Measurements from ENCODE around the gene SLC66A2.

SLC66A2 gene

GRCh38 chr18:79935499-79935898 is 16.0 kb downstream of the SLC66A2 start:
- DNase-seq: no peak

GRCh38 chr18:79935098-79935480 is 16.4 kb downstream of the SLC66A2 start:
- no peak for DNase-seq

GRCh38 chr18:79934311-79935097 is 16.9 kb downstream of the SLC66A2 start:
- peak; percentile 1 for DNase-seq

- DNase-seq: no peak
These were observed 17.7 kb downstream of the SLC66A2 start for GRCh38 chr18:79933765-79934164.

GRCh38 chr18:79932907-79933306 is 18.5 kb downstream of the SLC66A2 start:
- no peak for DNase-seq

GRCh38 chr18:79931475-79931874 is 20.0 kb downstream of the SLC66A2 start:
- peak; percentile 0 for DNase-seq

- no peak for DNase-seq
These were observed 21.3 kb downstream of the SLC66A2 start for GRCh38 chr18:79930020-79930642.

- DNase-seq: no peak
These were observed 22.9 kb downstream of the SLC66A2 start for GRCh38 chr18:79928563-79928960.

- peak; percentile 1 for DNase-seq
These were observed 23.6 kb downstream of the SLC66A2 start for GRCh38 chr18:79927607-79928562.

GRCh38 chr18:79926715-79927606 is 24.5 kb downstream of the SLC66A2 start:
- DNase-seq: peak; percentile 1

GRCh38 chr18:79926306-79926705 is 25.1 kb downstream of the SLC66A2 start:
- no peak for DNase-seq

- DNase-seq: peak; percentile 0
These were observed 26.4 kb downstream of the SLC66A2 start for GRCh38 chr18:79924814-79925731.

GRCh38 chr18:79923896-79924585 is 27.4 kb downstream of the SLC66A2 start:
- peak; percentile 1 for DNase-seq

- peak; percentile 2 for DNase-seq
These were observed 28.5 kb downstream of the SLC66A2 start for GRCh38 chr18:79922971-79923411.

- peak; percentile 1 for DNase-seq
These were observed 29.2 kb downstream of the SLC66A2 start for GRCh38 chr18:79921984-79922965.

- no peak for DNase-seq
These were observed 32.4 kb downstream of the SLC66A2 start for GRCh38 chr18:79919089-79919488.

GRCh38 chr18:79918615-79919011 is 32.8 kb downstream of the SLC66A2 start:
- DNase-seq: no peak

- no peak for DNase-seq
These were observed 33.4 kb downstream of the SLC66A2 start for GRCh38 chr18:79917853-79918614.
